A549 (cell line): Measurements from ENCODE around the gene CNBP. TPM values are rescaled to one million over a fixed set of nuclear protein-coding genes. Genes with fewer than 3 reads are reported as not detected.

Experiments used
- ATAC-seq, 2 experiments: fragments of 200-7000 bp in 1 of 2; fragments of >200 bp in 1 of 2; cut with Nextera tagmentation in 1 of 2; cut with Tn5 transposase in 1 of 2; 3 replicates each; pipeline versions ENCODE4 v1.8.0 to v1.9.1; 2018 to 2020; ENCODE audit warnings: mild to moderate bottlenecking in 1 of 2, moderate library complexity in 1 of 2
- CTCF ChIA-PET: fragments of 300-600 bp; sonication (Branson Sonifier 250); formaldehyde crosslinking; extraction: SDS; loops from one replicate; lab custom pipeline; 2021; ENCODE audit warnings: antibody characterized with exemption, inconsistent platforms; lab: Yijun Ruan, JAX
- POLR2A ChIA-PET: fragments of 350-600 bp; formaldehyde crosslinking; extraction: SDS; loops from one replicate; lab custom pipeline; 2021; ENCODE audit warnings: antibody characterized with exemption, inconsistent platforms; lab: Yijun Ruan, JAX
- DNase-seq, 2 experiments: peaks; one replicate each; pipeline versions ENCODE4 v3.0.0 to v3.0.0-alpha.2; 2011 to 2016; ENCODE audit warnings: low read depth in 1 of 2, low spot score in 1 of 2
- FAIRE-seq: peaks from 2 replicates; lab custom pipeline; 2011; peaks lifted over from hg19 to GRCh38; lab: Jason Lieb, UNC
- H3K27ac ChIP-seq, 2 experiments: fragments of >200 bp; sonication (Bioruptor Twin); formaldehyde crosslinking; 3 replicates each; pipeline ENCODE4 v1.5.1; 2016 to 2017
- H3K4me1 ChIP-seq: fragments of >200 bp; sonication (Bioruptor Twin); formaldehyde crosslinking; 3 replicates; pipeline ENCODE4 v1.6.1; 2016
- H3K4me2 ChIP-seq: fragments of >200 bp; sonication (Bioruptor Twin); formaldehyde crosslinking; 3 replicates; pipeline ENCODE4 v1.6.1; 2016
- H3K4me3 ChIP-seq: fragments of >200 bp; sonication (Bioruptor Twin); formaldehyde crosslinking; 3 replicates; pipeline ENCODE4 v1.5.1; 2016
- H3K9me3 ChIP-seq: fragments of >200 bp; sonication (Bioruptor Twin); formaldehyde crosslinking; 3 replicates; pipeline ENCODE4 v1.6.1; 2016
- BHLHE40 ChIP-seq: IDR thresholded peaks from 2 replicates; pipeline ENCODE4 v1.6.1; 2012; ENCODE audit warnings: low read depth, low read length, inconsistent platforms
- CBX2 ChIP-seq: fragments of 200-600 bp; sonication (generic); IDR thresholded peaks from 2 replicates; pipeline ENCODE4 v1.6.1; 2016; ENCODE audit warnings: low read depth, mild to moderate bottlenecking, borderline replicate concordance
- CBX8 ChIP-seq: fragments of 200-600 bp; sonication (generic); IDR thresholded peaks from 2 replicates; pipeline ENCODE4 v1.6.1; 2016
- CEBPB ChIP-seq, 2 experiments: fragments of >200 bp in 1 of 2; sonication (Bioruptor Twin) in 1 of 2; formaldehyde crosslinking in 1 of 2; IDR thresholded peaks; 2 replicates each; pipeline ENCODE4 v1.6.1; 2012 to 2016
- CHD2 ChIP-seq: fragments of 150-350 bp; IDR thresholded peaks from 2 replicates; pipeline ENCODE4 v1.6.1; 2014; ENCODE audit warnings: low read length; ENCODE audit not compliant: partially characterized antibody
- CHD4 ChIP-seq: fragments of 200-600 bp; sonication (generic); IDR thresholded peaks from 2 replicates; pipeline ENCODE4 v1.6.1; 2016; ENCODE audit warnings: antibody characterized with exemption, mild to moderate bottlenecking, borderline replicate concordance
- EHF ChIP-seq: fragments of 250-450 bp; sonication (Bioruptor Pico); IDR thresholded peaks from 2 replicates; pipeline ENCODE4 v1.5.0; 2020; ENCODE audit warnings: mild to moderate bottlenecking
- ELK1 ChIP-seq: fragments of 150-350 bp; IDR thresholded peaks from 2 replicates; pipeline ENCODE4 v1.6.1; 2014; ENCODE audit warnings: low read depth, mild to moderate bottlenecking, low read length
- MAZ ChIP-seq: fragments of 150-350 bp; IDR thresholded peaks from 2 replicates; pipeline ENCODE4 v1.6.1; 2014; ENCODE audit warnings: antibody characterized with exemption, low read depth, low read length, borderline replicate concordance
- PHF8 ChIP-seq: fragments of 200-600 bp; sonication (generic); IDR thresholded peaks from 2 replicates; pipeline ENCODE4 v1.6.1; 2016; ENCODE audit warnings: low read depth, mild to moderate bottlenecking, antibody characterized with exemption, moderate library complexity, borderline replicate concordance
- POLR2A ChIP-seq: IDR thresholded peaks from 2 replicates; pipeline ENCODE4 v1.6.1; 2012; ENCODE audit warnings: mild to moderate bottlenecking, low read length
- POLR2AphosphoS2 ChIP-seq: conservative IDR thresholded peaks from 2 replicates; pipeline ENCODE4 v1.6.1; 2012; ENCODE audit warnings: low read length, improper control_type of control experiment, inconsistent platforms
- RAD21 ChIP-seq, 2 experiments: fragments of >200 bp in 1 of 2; sonication (Bioruptor Twin) in 1 of 2; formaldehyde crosslinking in 1 of 2; IDR thresholded peaks in 1 of 2; conservative IDR thresholded peaks in 1 of 2; 2 replicates in 1 of 2; 3 replicates in 1 of 2; pipeline ENCODE4 v1.6.1; 2012 to 2018; ENCODE audit warnings: inconsistent platforms in 1 of 2
- RARB ChIP-seq: fragments of 250-450 bp; sonication (Bioruptor Pico); IDR thresholded peaks from 2 replicates; pipeline ENCODE4 v1.8.0; 2021; ENCODE audit warnings: mild to moderate bottlenecking, moderate library complexity
- RCOR1 ChIP-seq: fragments of 150-350 bp; IDR thresholded peaks from 2 replicates; pipeline ENCODE4 v1.6.1; 2014; ENCODE audit warnings: antibody characterized with exemption, low read length, low read depth
- REST ChIP-seq: fragments of 200-600 bp; sonication (generic); IDR thresholded peaks from 2 replicates; pipeline ENCODE4 v1.6.1; 2016; ENCODE audit warnings: antibody characterized with exemption, mild to moderate bottlenecking, moderate library complexity
- SMC3 ChIP-seq: fragments of >200 bp; sonication (Bioruptor Twin); formaldehyde crosslinking; IDR thresholded peaks from 3 replicates; pipeline ENCODE4 v1.6.1; 2018; ENCODE audit warnings: inconsistent platforms
- TP53 ChIP-seq: fragments of 250-450 bp; sonication (Bioruptor Pico); IDR thresholded peaks from 2 replicates; pipeline ENCODE4 v1.5.0; 2021; ENCODE audit warnings: mild to moderate bottlenecking, moderate library complexity
- ZC3H11A ChIP-seq: fragments of 450-650 bp; IDR thresholded peaks from 2 replicates; pipeline ENCODE4 v1.6.1; 2014; ENCODE audit warnings: antibody characterized with exemption, mild to moderate bottlenecking
- WGBS: methylation state at CpG from one replicate; pipeline ENCODE4 v1.1.6; 2017; ENCODE audit errors: missing lambda C conversion rate; 5-methylcytosine and 5-hydroxymethylcytosine counted together
- polyA plus RNA-seq, 4 experiments: library from polyadenylated mRNA; depleted of rRNA in 3 of 4; stranded (reverse); fragments of >200 nt; fragmentation: RNase III in 1 of 4; extraction: RNeasy Plus Mini Kit Qiagen cat#74134 plus additional on column Dnase treatment in 1 of 4; gene quantifications; 2 replicates in 3 of 4; 3 replicates in 1 of 4; pipeline ENCODE4 v1.2.3, GENCODE V29; 2011 to 2017
- TF ChIP-seq, protein P1 (sequence below): fragments of 250-450 bp; sonication (Bioruptor Pico); IDR thresholded peaks from 2 replicates; pipeline ENCODE4 v1.5.0; 2021; ENCODE audit warnings: mild to moderate bottlenecking, moderate library complexity, borderline replicate concordance
- TF ChIP-seq, protein P2 (sequence below): fragments of >200 bp; sonication (Bioruptor Twin); formaldehyde crosslinking; IDR thresholded peaks from 3 replicates; pipeline ENCODE4 v1.5.1; 2016

Gene CNBP
- polyA plus RNA-seq, 2 of the 4 experiments (the other 2 are of a cell fraction): 312 to 365 TPM

DNA sequence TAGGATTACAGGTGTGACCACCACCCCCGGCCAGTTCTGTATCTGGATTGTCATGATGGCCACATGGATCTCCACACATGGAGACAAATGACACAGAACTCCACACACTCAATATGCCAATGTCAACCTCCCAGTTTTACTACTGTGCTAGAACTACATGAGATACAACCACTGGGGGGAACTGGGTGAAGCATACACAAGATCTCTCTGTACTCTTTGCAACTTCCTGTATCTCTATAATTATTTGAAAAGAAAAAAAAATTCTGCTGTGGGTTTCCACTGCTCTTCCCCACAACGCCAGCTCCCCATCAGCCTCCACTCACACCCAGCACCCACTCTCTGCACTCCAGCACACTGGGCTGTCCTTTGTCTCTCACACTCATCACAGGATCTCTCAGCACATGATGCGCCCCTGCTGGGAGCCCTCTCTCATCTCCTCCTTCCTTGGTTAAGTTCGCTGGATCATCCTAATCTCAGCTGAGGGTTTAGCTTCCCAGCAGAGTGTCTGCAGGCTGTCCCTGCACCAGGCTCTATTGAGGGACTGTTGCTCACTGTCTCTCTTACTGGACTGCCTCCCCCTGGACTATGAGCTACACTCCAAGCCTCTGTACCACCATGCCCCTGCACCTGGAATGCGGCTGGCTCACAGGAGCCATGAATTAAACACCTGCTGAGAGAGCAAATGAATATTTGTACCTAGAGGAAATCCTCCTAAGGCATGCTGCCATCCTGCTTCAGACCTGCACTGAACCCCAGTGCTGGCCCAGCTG is 51.4 kb downstream of the CNBP start:
- ChIA-PET CTCF (interaction anchor here (1.0 kb wide), 1 partner anchor 162 kb away, joined by 3 read pairs; no protein-coding TSS in a partner anchor), POLR2A (no interaction called here)
- no peaks in the 10 kb centered on the region for H3K4me1 ChIP-seq
- no peak overlapping the region for H3K4me3 ChIP-seq
- no peaks in the 10 kb centered on the region for H3K9me3 ChIP-seq
- no peak for FAIRE-seq
- no peak for TF ChIP-seq SMC3
- TF ChIP-seq RARB (CRISPR knock-in tag): no peak
- no peak for TF ChIP-seq POLR2AphosphoS2
- TF ChIP-seq, protein P1, sequence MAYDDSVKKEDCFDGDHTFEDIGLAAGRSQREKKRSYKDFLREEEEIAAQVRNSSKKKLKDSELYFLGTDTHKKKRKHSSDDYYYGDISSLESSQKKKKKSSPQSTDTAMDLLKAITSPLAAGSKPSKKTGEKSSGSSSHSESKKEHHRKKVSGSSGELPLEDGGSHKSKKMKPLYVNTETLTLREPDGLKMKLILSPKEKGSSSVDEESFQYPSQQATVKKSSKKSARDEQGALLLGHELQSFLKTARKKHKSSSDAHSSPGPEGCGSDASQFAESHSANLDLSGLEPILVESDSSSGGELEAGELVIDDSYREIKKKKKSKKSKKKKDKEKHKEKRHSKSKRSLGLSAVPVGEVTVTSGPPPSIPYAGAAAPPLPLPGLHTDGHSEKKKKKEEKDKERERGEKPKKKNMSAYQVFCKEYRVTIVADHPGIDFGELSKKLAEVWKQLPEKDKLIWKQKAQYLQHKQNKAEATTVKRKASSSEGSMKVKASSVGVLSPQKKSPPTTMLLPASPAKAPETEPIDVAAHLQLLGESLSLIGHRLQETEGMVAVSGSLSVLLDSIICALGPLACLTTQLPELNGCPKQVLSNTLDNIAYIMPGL (CRISPR knock-in tag): no peak
- TF ChIP-seq, protein P2, sequence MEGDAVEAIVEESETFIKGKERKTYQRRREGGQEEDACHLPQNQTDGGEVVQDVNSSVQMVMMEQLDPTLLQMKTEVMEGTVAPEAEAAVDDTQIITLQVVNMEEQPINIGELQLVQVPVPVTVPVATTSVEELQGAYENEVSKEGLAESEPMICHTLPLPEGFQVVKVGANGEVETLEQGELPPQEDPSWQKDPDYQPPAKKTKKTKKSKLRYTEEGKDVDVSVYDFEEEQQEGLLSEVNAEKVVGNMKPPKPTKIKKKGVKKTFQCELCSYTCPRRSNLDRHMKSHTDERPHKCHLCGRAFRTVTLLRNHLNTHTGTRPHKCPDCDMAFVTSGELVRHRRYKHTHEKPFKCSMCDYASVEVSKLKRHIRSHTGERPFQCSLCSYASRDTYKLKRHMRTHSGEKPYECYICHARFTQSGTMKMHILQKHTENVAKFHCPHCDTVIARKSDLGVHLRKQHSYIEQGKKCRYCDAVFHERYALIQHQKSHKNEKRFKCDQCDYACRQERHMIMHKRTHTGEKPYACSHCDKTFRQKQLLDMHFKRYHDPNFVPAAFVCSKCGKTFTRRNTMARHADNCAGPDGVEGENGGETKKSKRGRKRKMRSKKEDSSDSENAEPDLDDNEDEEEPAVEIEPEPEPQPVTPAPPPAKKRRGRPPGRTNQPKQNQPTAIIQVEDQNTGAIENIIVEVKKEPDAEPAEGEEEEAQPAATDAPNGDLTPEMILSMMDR: no peak
- TF ChIP-seq CHD4: no peak
- no peak for TF ChIP-seq CBX2
- TF ChIP-seq CEBPB (IDR thresholded peaks at IDR 0.05): no peak
- no peak for TF ChIP-seq CHD2
- TF ChIP-seq REST: no peak
- TF ChIP-seq TP53 (CRISPR knock-in tag): no peak
- TF ChIP-seq ELK1: no peak
- no peak for TF ChIP-seq CBX8
- TF ChIP-seq ZC3H11A: no peak
- no peak for TF ChIP-seq MAZ
- no peak overlapping the region for H3K27ac ChIP-seq
- no peak for DNase-seq
- 81% methylated on average over 4 of the region's 5 CpGs for WGBS
- H3K4me2 ChIP-seq: no peak overlapping the region
- no peak for ATAC-seq

DNA sequence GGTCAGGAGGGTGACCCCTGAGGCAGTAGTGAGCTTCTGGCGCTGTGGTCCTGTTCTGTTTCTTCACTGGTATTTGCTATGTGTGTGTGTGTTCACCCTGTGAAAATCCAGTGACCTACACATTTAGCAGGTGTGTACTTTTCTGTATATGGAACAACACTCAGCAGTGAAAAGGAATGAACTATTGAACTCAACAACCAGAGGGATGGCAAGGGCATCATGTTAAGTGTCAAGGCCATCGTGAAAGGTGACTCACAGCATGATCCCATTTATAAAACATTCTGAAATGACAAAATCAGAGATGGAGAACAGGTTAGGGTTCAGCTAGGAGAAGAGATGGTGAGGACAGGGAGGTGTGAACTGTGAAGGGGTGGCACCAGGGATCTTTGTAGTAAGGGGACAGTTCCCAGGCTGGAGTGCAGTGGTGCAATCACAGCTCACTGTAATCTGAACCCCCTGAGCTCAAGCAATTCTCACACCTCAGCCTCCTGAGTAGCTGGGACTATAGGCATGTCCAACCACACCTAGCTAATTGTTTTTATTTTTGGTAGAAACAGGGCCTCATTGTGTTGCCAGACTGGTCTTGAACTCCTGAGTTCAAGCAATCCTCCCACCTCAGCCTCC is 52.1 kb downstream of the CNBP start:
- POLR2A ChIA-PET: no interaction called here
- ATAC-seq: no peak
- no peaks in the 10 kb centered on the region for H3K4me1 ChIP-seq
- no peaks in the 10 kb centered on the region for H3K9me3 ChIP-seq
- H3K4me3 ChIP-seq: no peak overlapping the region
- CTCF ChIA-PET: no interaction called here
- WGBS: 81% methylated on average over 2 of the region's 2 CpGs
- no peak for FAIRE-seq
- H3K4me2 ChIP-seq: no peak overlapping the region
- DNase-seq: no peak
- TF ChIP-seq PHF8 (no peak), EHF (no peak), BHLHE40 (no peak), MAZ (no peak), POLR2A (no peak), RCOR1 (no peak), RAD21 (conservative IDR thresholded peaks at IDR 0.05 in 1 of 2, IDR thresholded peaks at IDR 0.05 in 1 of 2) (no peak)
- TF ChIP-seq, protein P1 (CRISPR knock-in tag): no peak
- H3K27ac ChIP-seq: no peak overlapping the region
